HG02642 (cell line): ENCODE results near the gene MGST3.
"Not testable (repeated sequence)": the region's sequence is repeated elsewhere in the genome, so short reads cannot be mapped to it uniquely, and the experiment has no call there.

Experiments
- ATAC-seq: cut with Tn5 transposase; IDR thresholded peaks from one replicate; pipeline ENCODE4 v1.9.1; 2021; ENCODE audit warnings: mild to moderate bottlenecking; ENCODE audit not compliant: unreplicated experiment, poor library complexity

MGST3 gene

DNA sequence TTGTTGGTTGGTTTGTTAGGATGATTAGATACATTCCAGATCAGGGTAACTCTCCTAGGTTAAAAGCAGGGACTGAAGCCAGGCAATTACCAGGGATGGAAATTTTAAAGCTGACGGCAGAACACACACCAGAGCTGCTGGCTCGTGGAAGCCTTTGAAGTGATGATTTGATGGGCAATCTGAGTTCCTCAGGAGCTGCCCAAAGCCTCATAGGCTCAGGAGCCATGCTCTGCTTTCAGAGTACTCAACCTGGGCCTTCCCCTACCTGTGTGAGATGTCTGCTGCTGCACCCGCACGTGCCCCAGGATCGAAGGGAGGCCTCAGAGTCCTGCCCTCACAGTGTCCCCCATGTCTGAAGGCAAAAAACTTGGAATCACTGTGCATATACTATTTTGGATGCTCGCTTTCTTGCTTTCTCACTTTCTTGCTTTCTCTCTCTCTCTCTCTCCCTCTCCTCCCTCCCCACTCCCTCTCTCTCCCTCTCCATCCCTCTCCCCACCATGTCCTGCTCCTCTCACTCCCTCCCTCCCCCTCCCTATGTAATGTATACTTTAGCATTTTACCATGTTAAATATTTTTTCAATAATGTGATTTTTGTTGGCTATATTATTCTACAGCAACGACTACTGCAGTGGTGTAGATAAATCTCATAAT is 18.0 kb downstream of the MGST3 start:
- no peak for ATAC-seq

DNA sequence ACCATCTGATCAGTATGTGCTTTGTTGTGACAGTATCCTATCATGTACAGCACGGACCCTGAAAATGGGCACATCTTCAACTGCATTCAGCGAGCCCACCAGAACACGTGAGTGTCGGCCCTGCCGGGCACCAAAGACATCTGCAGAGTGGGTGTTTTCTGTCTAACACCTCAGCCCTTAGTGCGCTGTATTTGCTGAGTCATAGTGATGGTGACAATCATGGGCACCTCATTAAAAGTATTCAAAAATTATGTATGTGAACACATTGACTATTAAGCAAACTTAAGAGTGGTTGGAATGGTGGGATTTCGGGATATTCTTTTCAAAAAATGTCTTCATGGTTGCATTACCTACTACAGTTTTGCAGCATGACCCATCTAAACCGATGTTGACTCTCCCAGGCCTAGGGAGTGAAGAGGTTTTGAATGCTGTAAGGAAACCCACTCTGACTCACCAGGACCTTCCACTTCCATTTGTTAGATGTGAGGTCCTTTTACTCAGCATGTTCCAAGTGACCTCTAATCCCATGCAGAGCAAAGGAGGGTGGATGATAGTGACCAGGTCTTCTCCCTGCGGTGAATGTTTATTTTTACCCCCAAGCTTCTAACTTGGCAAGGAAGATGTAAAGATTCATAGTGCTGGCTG is 20.1 kb downstream of the MGST3 start:
- no peak for ATAC-seq

DNA sequence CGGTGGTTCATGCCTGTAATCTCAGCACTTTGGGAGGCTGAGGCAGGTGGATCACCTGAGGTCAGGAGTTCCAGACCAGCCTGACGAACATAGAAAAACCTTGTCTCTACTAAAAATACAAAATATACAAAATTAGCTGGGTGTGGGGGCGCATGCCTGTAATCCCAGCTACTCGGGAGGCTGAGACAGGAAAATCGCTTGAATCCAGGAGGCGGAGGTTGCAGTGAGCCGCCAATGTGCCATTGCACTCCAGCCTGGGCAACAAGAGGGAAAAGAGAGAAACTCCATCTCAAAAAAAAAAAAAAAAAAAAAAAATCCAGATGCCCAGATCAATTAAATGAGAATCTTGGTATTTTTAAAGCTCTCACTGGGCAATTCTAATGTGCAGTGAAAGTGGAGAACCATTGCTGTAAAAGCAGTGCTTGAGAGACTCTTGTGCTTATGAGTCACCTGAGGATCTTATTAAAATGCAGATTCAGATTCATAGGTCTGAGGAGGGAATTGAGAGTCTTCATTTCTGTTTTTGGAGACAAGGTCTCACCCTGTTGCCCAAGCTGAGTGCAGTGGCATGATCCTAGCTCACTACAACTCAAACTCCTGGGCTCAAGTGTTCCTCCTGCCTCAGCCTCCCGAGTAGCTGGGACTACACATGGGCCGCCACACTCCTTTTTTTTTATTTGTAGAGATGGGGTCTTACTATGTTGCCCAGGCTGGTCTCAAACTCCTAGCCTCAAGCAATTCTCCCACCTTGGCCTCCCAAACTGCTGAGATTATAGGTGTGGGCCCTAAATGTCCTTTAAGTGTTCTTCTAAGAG is 27.9 kb downstream of the MGST3 start:
- ATAC-seq: not testable (repeated sequence)

GRCh38 chr1:165659581-165659895 is 28.5 kb downstream of the MGST3 start:
- ATAC-seq: no peak

GRCh38 chr1:165661703-165662102 is 30.7 kb downstream of the MGST3 start:
- ATAC-seq: no peak

DNA sequence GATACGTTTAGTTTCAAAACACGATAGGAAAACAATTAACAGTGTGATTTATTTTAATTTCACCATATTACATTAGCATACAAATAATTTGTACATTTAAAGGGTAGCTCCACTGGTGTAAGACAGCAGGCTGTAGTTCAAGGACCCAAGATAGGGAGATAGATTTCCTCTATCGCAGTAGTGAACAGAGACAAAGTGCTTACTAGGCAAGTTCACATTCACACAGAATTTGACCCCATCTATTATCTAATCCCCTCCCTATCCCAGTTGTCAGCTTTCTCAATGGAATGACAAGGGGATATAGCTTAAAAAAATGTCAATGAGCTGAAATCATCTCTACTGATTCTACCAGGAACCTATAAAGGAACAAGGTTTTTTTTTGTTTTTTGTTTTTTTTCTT is 31.2 kb downstream of the MGST3 start:
- no peak for ATAC-seq

DNA sequence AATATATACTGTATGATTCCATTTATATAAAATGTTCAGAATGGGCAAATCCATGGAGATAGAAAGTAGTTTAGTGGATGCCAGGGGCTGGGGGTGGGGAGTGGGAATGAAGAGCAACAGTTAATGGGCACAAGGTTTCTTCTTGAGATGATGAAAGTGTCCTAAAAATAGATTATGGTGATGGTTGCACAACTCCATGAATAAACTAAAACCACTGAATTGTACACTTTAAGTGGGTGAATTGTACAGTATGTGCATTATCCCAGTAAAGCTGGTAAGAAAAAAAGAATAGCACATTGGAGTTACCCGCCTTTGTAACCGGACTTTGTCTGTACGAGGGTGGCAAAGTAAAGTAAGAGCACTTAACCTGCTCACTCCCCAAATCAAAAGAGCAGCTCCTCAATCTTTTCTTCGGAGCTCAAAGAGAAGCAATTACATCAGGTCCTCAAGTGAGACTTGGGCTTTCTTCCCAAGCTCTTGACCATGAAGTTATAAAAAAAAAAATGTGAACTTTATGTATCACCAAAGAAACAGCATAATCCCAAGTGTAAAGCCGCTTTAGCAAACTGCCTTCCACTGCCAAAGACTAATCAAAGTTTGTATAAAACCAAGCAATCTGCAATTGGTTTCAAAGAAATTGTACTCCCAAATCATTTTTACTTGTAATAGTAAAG is 35.3 kb downstream of the MGST3 start:
- ATAC-seq: no peak

DNA sequence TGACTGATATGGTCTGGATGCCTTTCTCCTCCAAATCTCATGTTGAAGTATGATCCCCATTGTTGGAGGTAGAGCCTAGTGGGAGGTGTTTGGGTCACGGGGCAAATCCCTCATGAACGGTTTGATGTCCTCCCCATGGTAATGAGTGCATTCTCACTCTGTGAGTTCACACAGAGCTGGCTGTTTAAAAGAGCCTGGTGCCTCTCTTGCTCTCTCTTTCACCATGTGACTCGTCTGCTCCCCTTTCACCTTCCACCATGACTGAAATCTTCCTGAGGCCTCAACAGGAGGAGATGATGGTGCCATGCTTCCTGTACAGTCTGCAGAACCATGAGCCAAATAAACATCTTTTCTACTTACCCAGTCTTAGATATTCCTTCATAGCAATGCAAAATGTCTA is 37.1 kb downstream of the MGST3 start:
- no peak for ATAC-seq

DNA sequence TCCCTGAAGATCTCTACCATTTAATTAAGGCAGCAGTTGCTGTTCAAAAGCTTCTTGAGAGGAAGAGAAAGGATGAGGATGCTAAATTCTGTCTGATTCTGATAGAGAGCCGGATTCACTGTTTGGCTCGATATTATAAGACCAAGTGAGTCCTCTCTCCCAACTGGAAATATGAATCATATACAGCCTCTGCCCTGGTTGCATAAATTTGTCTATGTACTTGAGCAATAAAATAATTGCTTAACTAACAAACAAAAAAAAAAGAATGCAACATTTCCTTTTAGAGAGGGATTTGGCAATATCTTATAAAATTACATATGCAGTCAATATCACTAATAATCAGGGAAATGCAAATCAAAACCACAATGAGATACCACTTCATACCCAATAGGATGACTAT is 40.5 kb downstream of the MGST3 start:
- no peak for ATAC-seq

DNA sequence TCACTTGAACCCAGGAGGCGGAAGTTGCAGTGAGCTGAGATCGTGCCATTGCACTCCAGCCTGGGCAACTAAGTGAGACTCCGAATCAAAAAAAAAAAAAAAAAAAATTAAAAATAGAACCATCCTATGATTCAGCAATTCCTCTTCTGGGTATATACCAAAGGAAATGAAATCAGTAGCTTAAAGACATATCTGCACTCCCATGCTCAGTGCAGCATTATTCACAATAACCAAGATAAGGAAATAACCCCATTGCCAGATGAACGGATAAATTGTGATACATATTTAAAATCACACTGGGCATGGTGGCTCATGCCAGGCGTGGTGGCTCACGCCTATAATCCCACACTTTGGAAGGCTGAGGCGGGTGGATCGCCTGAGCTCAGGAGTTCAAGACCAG is 43.6 kb downstream of the MGST3 start:
- ATAC-seq: no peak

- no peak for ATAC-seq
These were observed 44.8 kb downstream of the MGST3 start for GRCh38 chr1:165675794-165676193.

DNA sequence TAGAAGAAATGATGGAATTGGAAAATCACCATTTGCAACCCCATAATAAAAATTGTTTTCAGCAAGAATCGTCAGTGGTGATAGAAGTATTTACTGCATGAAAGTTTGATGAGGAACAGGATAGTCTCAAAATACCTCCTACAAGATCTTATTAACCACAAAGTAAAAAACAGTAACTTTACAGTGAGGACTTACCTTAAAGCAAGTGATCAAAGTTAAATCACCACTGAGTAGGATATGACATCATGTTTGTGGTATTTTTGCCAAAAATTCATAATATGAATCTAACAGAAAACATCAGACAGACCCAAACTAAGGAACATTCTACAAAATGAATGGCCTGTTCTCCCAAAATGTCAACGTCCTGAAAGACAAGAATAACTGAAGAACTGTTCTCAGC is 47.5 kb downstream of the MGST3 start:
- ATAC-seq: no peak

- ATAC-seq: no peak
These were observed 48.4 kb downstream of the MGST3 start for GRCh38 chr1:165679282-165680036.

- ATAC-seq: no peak
These were observed 49.3 kb downstream of the MGST3 start for GRCh38 chr1:165680303-165680702.

DNA sequence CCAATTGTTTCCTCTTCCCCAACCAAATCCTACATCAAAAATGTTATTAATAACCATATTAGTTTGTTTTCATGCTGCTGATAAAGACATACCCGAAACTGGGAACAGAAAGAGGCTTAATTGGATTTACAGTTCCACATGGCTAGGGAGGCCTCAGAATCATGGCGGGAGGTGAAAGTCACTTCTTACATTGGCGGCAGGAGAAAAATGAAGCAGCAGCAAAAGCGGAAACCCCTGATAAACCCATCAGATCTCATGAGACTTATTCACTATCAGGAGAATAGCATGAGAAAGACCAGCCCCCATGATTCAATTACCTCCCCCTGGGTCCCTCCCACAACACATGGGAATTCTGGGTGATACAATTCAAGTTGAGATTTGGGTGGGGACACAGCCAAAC is 49.7 kb downstream of the MGST3 start:
- ATAC-seq: not testable (repeated sequence)

GRCh38 chr1:165683848-165684485 is 52.9 kb downstream of the MGST3 start:
- ATAC-seq: no peak

GRCh38 chr1:165686121-165686970 is 55.3 kb downstream of the MGST3 start:
- peak; percentile 68 for ATAC-seq

DNA sequence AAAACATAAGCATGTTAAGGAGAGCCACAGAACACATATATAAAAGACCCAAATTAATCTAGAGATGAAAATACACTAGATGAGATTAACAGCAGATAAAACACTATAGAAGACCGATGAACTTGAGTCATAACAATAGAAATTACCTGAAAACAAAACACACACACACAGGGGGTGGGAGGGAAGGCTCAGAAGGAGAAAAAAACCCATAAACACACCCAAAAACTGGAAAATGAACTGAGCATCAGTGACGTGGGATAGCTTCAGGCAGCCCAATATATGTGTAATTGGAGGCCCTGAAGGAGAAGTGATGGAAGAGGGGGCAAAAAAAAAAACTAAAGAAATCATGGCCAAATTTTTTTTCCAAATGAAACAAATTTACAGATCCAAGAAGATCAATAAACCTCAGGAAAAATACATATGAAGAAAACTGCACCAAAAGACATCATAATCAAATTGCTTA is 56.0 kb downstream of the MGST3 start:
- peak; percentile 46 for ATAC-seq

GRCh38 chr1:165688046-165688445 is 57.0 kb downstream of the MGST3 start:
- no peak for ATAC-seq
